ENCODE measurements around the gene TMEM163.

DNA sequence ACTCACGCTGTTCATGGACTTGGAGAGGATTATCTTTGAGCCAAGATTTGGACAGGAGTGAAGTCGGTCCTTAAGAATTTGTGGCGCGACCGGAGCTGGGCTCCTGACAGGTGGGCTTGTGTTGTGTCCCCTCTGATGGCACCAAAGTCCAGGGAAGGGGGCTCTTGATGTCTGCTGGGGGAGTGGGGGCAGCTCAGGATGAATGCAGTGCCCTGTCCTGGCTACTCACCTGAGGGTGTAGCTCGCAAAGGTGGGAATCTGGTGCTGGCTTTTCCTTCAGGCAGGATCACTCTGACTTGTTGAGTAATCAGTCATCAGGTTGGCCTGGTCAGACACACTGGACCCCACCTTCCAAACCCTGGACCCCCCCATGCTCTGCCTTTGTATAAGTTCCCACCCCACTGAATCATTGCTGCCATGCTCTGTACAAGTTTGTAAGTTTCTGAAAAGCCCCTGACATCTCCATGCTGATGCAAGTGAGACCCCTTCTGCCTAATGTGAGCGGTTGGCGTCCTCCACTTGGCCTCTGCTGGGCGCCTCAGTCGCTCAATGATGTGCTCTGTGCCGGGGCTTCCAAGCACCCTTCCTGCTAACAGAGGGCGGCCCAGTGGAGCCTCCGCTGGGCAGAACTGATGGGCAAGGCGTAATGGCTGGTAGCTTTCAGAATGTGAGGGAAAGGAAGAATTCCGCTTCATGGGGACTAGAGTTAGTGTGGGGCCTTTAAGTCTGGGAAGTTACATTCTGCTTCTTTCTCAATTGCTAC lies 268.9 kb downstream of the TMEM163 start:
- TF ChIP-seq, protein P1, sequence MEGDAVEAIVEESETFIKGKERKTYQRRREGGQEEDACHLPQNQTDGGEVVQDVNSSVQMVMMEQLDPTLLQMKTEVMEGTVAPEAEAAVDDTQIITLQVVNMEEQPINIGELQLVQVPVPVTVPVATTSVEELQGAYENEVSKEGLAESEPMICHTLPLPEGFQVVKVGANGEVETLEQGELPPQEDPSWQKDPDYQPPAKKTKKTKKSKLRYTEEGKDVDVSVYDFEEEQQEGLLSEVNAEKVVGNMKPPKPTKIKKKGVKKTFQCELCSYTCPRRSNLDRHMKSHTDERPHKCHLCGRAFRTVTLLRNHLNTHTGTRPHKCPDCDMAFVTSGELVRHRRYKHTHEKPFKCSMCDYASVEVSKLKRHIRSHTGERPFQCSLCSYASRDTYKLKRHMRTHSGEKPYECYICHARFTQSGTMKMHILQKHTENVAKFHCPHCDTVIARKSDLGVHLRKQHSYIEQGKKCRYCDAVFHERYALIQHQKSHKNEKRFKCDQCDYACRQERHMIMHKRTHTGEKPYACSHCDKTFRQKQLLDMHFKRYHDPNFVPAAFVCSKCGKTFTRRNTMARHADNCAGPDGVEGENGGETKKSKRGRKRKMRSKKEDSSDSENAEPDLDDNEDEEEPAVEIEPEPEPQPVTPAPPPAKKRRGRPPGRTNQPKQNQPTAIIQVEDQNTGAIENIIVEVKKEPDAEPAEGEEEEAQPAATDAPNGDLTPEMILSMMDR (IDR thresholded peaks at IDR 0.05), result no peak
- TF ChIP-seq EP300 (IDR thresholded peaks at IDR 0.05) (no peak), POLR2A (IDR thresholded peaks at IDR 0.05) (no peak)
